AG10803 (cell line): ENCODE data around the gene RCSD1.

Experiments
- DNase-seq: peaks from one replicate; pipeline ENCODE4 v3.0.0; 2010; ENCODE audit warnings: low read depth
- H3K4me3 ChIP-seq: 2 replicates; pipeline ENCODE4 v1.5.1; 2011; ENCODE audit warnings: mild to moderate bottlenecking, low read length, control low read depth
- TF ChIP-seq, protein P1 (sequence below): conservative IDR thresholded peaks from 2 replicates; pipeline ENCODE4 v1.5.1; 2011; ENCODE audit warnings: mild to moderate bottlenecking, low read length, control low read depth, inconsistent platforms

RCSD1 gene

DNA sequence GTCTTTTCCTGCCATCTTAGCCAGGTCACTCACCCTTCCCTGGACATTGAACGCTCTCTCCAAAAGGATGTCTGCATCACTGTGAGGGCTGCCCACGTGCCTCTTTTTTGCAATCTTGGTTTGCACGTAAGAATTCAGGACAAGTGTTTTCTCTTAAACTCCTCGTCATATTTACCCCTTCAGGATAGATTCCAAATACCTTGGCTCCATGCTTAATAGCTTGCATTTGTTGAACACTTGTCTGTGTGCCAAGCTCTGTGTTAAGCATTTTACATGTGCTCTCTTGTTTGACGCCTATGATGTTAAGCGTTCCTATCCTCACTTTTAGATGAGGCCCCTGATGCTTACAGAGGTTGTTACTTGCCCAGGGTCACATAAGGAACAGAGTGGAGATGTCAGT lies 29.8 kb downstream of the RCSD1 start:
- H3K4me3 ChIP-seq = no peak overlapping the region
- TF ChIP-seq, protein P1, sequence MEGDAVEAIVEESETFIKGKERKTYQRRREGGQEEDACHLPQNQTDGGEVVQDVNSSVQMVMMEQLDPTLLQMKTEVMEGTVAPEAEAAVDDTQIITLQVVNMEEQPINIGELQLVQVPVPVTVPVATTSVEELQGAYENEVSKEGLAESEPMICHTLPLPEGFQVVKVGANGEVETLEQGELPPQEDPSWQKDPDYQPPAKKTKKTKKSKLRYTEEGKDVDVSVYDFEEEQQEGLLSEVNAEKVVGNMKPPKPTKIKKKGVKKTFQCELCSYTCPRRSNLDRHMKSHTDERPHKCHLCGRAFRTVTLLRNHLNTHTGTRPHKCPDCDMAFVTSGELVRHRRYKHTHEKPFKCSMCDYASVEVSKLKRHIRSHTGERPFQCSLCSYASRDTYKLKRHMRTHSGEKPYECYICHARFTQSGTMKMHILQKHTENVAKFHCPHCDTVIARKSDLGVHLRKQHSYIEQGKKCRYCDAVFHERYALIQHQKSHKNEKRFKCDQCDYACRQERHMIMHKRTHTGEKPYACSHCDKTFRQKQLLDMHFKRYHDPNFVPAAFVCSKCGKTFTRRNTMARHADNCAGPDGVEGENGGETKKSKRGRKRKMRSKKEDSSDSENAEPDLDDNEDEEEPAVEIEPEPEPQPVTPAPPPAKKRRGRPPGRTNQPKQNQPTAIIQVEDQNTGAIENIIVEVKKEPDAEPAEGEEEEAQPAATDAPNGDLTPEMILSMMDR = no peak
- peak; percentile 57 for DNase-seq

DNA sequence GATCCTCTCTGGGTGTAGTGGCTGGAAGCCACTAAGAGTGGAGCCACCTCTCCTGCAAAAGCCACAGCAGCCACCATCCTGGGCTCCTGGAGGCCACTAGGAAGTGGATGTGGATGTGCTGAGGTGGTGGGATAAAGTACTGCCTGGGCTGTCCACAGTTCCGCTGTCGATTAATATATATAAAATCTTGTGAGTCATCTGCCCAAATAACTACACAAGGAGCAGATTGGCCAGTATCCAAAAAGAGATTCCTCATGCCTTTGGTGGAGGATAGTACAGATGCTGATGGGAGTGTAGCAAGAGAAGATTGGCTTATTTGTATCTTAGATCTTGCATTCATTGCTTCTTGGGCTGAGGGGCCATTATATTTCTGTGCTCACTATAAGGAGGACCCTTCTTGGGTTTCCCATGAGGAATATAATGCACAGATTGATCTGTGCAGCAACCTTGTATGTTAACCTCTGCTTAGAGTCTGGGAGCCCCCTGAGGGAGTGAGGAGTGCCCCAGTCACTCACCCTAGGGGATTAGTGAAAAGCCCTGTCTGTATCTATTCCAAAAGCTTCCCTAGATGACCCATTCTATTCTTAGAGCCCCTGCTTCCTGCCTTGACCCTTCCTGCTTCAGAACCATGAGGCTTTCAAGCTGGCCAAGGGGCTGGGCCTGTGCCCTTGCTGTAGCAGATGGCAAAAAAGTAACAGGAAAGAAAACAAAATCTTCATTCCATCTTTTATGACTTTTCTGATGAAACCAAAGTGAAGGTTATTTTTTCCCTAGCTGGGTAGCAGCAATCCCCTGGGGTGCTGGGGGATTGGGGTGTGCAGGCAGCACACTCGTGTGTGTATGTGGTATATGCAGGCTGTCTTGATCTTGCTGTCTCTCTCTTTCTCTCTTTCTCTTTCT lies 31.7 kb downstream of the RCSD1 start:
- TF ChIP-seq, protein P1 = no peak
- DNase-seq = peak; percentile 94
- no peak overlapping the region for H3K4me3 ChIP-seq

DNA sequence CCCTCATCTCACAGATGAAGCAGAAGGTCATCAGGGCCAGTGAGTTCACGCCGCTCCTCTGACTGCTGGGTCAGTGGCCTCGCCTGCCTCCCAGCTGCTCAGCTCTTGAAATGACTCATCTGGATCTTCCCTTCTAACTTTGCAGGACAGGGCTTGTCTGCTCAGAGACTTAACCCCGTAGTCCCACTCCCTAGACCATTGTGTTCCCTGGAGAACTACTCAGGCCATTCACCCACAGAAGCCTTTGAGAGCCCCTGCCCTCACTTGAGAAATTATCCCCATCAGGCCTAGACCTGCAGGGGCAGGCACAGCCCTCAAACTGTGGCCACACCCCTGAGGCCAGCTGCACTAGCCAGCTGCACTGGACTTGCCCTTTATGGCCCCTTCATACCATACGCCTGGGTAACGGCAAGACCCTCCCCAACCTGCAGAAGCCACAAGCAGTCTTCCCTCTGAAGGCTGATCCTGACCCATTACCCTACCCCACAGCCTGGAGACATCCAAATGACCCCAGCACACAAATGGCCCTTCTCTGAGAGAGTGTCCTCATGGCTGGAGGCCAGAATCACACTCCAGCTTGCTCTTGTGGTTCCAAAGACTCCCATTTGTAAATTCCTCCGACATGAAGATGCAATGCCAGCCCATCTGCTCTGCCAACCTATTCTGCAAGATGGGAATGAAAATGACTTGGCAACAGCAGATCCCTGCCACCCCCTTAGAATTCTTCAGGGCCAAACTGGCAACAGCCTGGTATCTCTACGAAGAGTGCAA lies 33.2 kb downstream of the RCSD1 start:
- no peak overlapping the region for H3K4me3 ChIP-seq
- TF ChIP-seq, protein P1 = no peak
- DNase-seq = peak; percentile 73

DNA sequence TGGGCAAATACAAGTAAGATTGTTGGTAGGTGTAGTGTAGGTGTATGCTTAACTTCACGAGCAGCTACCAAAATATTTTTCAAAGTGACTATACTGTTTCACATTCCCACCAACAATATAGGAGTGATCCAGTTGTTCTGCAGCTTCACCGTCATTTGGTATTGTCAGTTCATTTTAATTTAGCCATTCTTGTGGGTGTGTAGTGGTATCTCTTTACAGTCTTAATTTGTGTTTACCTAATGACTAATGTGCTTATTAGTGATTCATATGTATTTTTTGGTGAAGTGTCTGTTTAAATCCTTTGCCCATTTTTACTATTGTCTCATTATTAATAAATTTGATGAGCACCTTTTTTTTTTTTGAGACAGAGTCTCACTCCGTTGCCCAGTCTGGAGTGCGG lies 35.4 kb downstream of the RCSD1 start:
- no peak overlapping the region for H3K4me3 ChIP-seq
- no peak for DNase-seq
- TF ChIP-seq, protein P1 = no peak

DNA sequence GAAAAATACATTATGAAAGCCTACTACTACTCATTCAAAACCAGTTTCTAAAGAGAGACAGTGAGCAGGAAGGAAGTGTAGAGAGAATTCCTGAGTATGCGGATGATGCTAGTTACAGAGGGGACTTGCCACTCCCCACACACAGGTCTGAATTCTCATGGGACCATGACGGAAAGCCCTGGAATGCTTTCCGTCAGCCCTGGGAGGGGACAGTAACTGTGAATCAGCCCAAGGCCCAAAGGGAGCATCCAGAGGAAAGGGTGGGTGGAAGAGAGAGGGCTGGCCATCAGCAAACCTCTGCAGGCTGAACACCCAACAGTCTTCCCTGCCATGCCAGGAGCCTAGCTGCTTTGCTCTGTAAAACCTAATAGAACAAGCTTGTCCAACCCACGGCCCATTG lies 36.4 kb downstream of the RCSD1 start:
- peak; percentile 92 for DNase-seq
- TF ChIP-seq, protein P1 = no peak
- H3K4me3 ChIP-seq = no peak overlapping the region

DNA sequence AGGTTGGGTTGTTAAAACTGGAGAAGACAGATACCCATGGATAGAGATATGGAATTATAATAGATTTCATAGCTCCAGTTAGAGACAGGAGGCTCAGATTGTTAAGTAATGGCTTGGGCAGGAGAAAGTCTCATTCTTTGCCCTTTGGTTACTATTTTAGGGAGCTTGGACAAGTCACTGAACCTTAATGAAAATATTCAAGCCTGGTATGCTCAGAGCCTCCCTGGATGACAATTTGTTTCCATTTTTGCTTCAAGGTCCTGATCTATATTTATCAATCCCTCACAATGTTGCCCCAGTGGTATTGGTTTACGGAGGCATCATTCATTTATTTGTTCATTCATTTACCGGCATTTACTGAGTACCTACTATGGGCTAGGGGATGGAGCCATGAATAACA lies 37.5 kb downstream of the RCSD1 start:
- H3K4me3 ChIP-seq = no peak overlapping the region
- DNase-seq = no peak
- TF ChIP-seq, protein P1 = no peak
